PC-9 (cell line): ENCODE measurements around the gene PFKFB3. TPM values are rescaled to one million over a fixed set of nuclear protein-coding genes. Genes with fewer than 3 reads are reported as not detected.

ENCODE experiments used
- BruUV-seq: library from RNA; stranded (reverse); fragments of 400-500 nt; replicated peaks from 2 replicates; lab custom pipeline; 2021; lab: Mats Ljungman, UMichigan
- CTCF ChIA-PET: fragments of 300-600 bp; sonication (Branson Sonifier 250); formaldehyde crosslinking; loops from one replicate; lab custom pipeline; 2022; ENCODE audit warnings: antibody characterized with exemption; lab: Charles Lee
- POLR2A ChIA-PET: fragments of 300-600 bp; sonication (Branson Sonifier 250); formaldehyde crosslinking; loops from one replicate; lab custom pipeline; 2022; ENCODE audit warnings: antibody characterized with exemption; ENCODE audit not compliant: unreplicated experiment; lab: Charles Lee
- DNase-seq, 2 experiments: peaks; one replicate each; pipeline versions ENCODE4 v3.0.0 to v3.0.0-alpha.2; 2015 to 2022; ENCODE audit warnings: mixed read lengths in 1 of 2
- H2AFZ ChIP-seq: fragments of 200-600 bp; sonication (generic); 2 replicates; pipeline ENCODE4 v1.8.1; 2017; ENCODE audit warnings: antibody characterized with exemption
- H3F3A ChIP-seq: fragments of 200-600 bp; sonication (generic); 2 replicates; pipeline ENCODE4 v1.8.1; 2017; ENCODE audit warnings: antibody characterized with exemption, mild to moderate bottlenecking, low read depth; ENCODE audit not compliant: insufficient read depth
- H3K27ac ChIP-seq: fragments of 200-600 bp; sonication (generic); 2 replicates; pipeline ENCODE4 v1.6.1; 2016; ENCODE audit warnings: mixed run types
- H3K27me3 ChIP-seq: fragments of 200-600 bp; sonication (generic); 2 replicates; pipeline ENCODE4 v1.6.1; 2016; ENCODE audit warnings: low read depth, mixed run types; ENCODE audit not compliant: insufficient read depth
- H3K36me3 ChIP-seq: fragments of 200-600 bp; sonication (generic); 2 replicates; pipeline ENCODE4 v1.6.1; 2016; ENCODE audit warnings: low read depth, mixed run types
- H3K4me1 ChIP-seq: fragments of 200-600 bp; sonication (generic); replicated peaks from 2 replicates; pipeline ENCODE4 v1.6.1; 2016; ENCODE audit warnings: mixed run types; ENCODE audit not compliant: insufficient read depth
- H3K4me2 ChIP-seq: fragments of 200-600 bp; sonication (generic); 2 replicates; pipeline ENCODE4 v1.6.1; 2017; ENCODE audit warnings: mixed run types
- H3K4me3 ChIP-seq: fragments of 200-600 bp; sonication (generic); 2 replicates; pipeline ENCODE4 v1.6.1; 2016; ENCODE audit warnings: mixed run types
- H3K79me2 ChIP-seq: fragments of 200-600 bp; sonication (generic); 2 replicates; pipeline ENCODE4 v1.6.1; 2017; ENCODE audit warnings: low read depth, mixed run types
- H3K9me2 ChIP-seq: fragments of 200-600 bp; sonication (generic); 2 replicates; pipeline ENCODE4 v1.8.1; 2017; ENCODE audit warnings: mild to moderate bottlenecking; ENCODE audit not compliant: insufficient read depth
- H3K9me3 ChIP-seq: fragments of 200-600 bp; sonication (generic); 2 replicates; pipeline ENCODE4 v1.8.1; 2016; ENCODE audit warnings: low read depth; ENCODE audit not compliant: insufficient read depth
- H4K20me1 ChIP-seq: fragments of 200-600 bp; sonication (generic); 2 replicates; pipeline ENCODE4 v1.8.1; 2017; ENCODE audit not compliant: insufficient read depth
- EZH2 ChIP-seq: fragments of 200-600 bp; sonication (generic); IDR thresholded peaks from 2 replicates; pipeline ENCODE4 v1.8.0; 2017; ENCODE audit warnings: antibody characterized with exemption, low read depth
- intact Hi-C: fragments of 100-400 bp; cut with micrococcal nuclease; formaldehyde crosslinking; loops from one replicate; pipeline ENCODE4 v1.10.0; 2022; ENCODE audit not compliant: unreplicated experiment
- total RNA-seq: library from RNA; stranded (reverse); gene quantifications from 2 replicates; pipeline ENCODE4 v1.2.3, GENCODE V29; 2021
- TF ChIP-seq, protein P1 (sequence below): fragments of 200-600 bp; sonication (generic); conservative IDR thresholded peaks from 2 replicates; pipeline ENCODE4 v1.6.1; 2017; ENCODE audit warnings: mixed run types, antibody characterized with exemption, mild to moderate bottlenecking, moderate library complexity

Gene PFKFB3
- total RNA-seq, 1 experiment from 2014 or later = 37.8 TPM

DNA sequence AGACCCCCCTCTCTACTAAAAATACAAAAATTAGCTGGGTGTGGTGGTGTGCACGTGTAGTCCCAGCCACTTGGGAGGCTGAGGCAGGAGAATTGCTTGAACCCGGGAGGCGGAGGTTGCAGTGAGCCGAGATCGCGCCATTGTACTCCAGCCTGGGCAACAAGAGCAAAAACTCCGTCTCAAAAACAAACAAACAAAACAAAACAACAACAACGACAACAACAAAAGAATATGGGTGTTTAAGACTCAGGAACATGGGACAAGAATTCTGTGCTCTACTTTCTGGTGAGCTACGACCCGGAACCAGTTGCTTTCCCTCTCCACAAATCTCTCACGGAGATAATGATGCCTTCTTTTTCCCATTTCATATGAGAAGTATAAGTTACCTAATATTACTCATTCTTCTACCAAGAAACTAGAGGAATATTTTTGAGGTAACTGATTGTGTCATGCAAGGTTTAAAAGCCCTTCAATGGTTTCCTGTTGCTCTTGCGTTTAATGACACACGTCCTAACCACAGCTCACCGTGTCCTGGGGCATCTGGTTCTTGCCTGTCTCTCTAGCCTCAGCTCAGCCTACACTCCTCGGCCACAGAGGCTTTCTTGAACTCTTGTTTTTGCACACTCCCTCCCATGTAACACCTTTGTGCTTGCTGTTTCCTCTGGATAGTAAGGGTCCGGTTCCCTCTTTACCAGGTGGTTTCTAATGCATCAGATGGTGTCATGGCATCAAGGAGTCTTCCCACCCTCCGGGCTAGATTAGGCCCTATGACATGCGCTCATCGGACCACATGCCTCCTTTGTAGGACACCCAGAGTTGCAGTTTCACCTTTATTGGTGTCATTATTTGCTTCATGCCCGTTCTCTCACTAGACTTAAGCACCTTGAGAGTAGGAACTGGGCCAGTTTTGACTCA is 67.5 kb downstream of the PFKFB3 start:
- TF ChIP-seq, protein P1, sequence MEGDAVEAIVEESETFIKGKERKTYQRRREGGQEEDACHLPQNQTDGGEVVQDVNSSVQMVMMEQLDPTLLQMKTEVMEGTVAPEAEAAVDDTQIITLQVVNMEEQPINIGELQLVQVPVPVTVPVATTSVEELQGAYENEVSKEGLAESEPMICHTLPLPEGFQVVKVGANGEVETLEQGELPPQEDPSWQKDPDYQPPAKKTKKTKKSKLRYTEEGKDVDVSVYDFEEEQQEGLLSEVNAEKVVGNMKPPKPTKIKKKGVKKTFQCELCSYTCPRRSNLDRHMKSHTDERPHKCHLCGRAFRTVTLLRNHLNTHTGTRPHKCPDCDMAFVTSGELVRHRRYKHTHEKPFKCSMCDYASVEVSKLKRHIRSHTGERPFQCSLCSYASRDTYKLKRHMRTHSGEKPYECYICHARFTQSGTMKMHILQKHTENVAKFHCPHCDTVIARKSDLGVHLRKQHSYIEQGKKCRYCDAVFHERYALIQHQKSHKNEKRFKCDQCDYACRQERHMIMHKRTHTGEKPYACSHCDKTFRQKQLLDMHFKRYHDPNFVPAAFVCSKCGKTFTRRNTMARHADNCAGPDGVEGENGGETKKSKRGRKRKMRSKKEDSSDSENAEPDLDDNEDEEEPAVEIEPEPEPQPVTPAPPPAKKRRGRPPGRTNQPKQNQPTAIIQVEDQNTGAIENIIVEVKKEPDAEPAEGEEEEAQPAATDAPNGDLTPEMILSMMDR = no peak
- no peak for TF ChIP-seq EZH2
- intact Hi-C loops = no loop called here
- Histone ChIP-seq H3K4me3 (no peak overlapping the region), H3K79me2 (no peaks in the 10 kb centered on the region), H3K9me2 (no peaks in the 10 kb centered on the region), H4K20me1 (no peaks in the 10 kb centered on the region), H3F3A (peaks cover 11% of the 10 kb centered on the region; the same call in 1 of the 2 replicates), H3K27ac (no peak overlapping the region), H3K9me3 (no peaks in the 10 kb centered on the region), H3K4me1 (peaks cover 8% of the 10 kb centered on the region), H3K27me3 (no peaks in the 10 kb centered on the region), H2AFZ (no peak overlapping the region), H3K36me3 (no peaks in the 10 kb centered on the region), H3K4me2 (no peak overlapping the region)
- DNase-seq = no peak
- BruUV-seq = no TSS peak
- ChIA-PET CTCF (no interaction called here), POLR2A (no interaction called here)

DNA sequence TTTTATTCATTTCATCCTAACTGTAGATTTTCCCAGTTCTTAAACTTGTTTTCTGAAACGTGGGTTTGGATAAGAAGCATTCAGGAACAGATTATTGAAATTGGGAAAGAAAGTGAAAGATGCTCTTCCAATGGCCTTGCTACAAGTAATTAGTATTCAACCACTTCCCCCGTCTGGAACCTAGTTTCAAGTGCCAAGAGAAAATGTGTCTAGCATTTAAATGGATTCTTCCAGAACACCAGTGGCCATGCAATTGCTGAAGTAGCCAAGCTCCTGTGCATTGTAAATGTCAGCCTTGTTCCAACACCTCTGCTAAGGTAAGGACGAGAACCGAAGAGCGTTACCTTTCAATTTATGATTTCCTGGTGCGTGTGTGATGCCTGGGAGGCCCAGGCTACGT is 68.2 kb downstream of the PFKFB3 start:
- intact Hi-C loops = no loop called here
- peaks cover 17% of the 10 kb centered on the region; the same call in 1 of the 2 replicates for H3F3A ChIP-seq
- H3K4me3 ChIP-seq = no peak overlapping the region
- POLR2A ChIA-PET = no interaction called here
- no peak overlapping the region for H3K4me2 ChIP-seq
- H3K9me2 ChIP-seq = no peaks in the 10 kb centered on the region
- TF ChIP-seq, protein P1 = no peak
- no peak for TF ChIP-seq EZH2
- H3K36me3 ChIP-seq = no peaks in the 10 kb centered on the region
- no peak for DNase-seq
- H2AFZ ChIP-seq = no peak overlapping the region
- CTCF ChIA-PET = no interaction called here
- BruUV-seq = no TSS peak
- no peak overlapping the region for H3K27ac ChIP-seq
- no peaks in the 10 kb centered on the region for H4K20me1 ChIP-seq
- H3K27me3 ChIP-seq = no peaks in the 10 kb centered on the region
- H3K9me3 ChIP-seq = no peaks in the 10 kb centered on the region
- peaks cover 14% of the 10 kb centered on the region for H3K4me1 ChIP-seq
- H3K79me2 ChIP-seq = no peaks in the 10 kb centered on the region

DNA sequence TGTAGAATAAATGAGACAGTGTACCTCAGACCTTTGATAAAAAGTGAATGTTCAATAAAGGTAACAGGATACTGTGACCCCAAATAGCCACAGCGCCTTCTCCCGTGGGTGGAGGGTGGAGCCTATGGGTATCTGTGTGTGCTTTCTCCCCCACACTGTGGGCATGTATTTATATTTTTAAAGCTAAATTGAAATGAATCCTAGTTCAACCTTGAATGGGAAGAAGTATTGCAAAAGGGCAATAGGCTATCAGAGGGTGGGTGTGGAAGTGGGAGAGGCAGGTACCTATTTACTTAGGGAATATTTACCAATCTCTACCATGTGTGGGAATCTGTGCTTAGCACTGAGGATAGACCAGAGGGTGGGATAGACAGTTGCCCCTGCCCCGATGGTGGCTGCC is 68.9 kb downstream of the PFKFB3 start:
- BruUV-seq = no TSS peak
- no peak for DNase-seq
- ChIA-PET POLR2A (no interaction called here), CTCF (no interaction called here)
- Histone ChIP-seq H2AFZ (no peak overlapping the region), H3K27me3 (no peaks in the 10 kb centered on the region), H3K79me2 (no peaks in the 10 kb centered on the region), H3K4me3 (no peak overlapping the region), H3K36me3 (no peaks in the 10 kb centered on the region), H3K4me2 (no peak overlapping the region), H3F3A (peaks cover 24% of the 10 kb centered on the region; the same call in 1 of the 2 replicates), H3K9me3 (no peaks in the 10 kb centered on the region), H3K9me2 (no peaks in the 10 kb centered on the region), H3K27ac (no peak overlapping the region), H3K4me1 (peaks cover 19% of the 10 kb centered on the region), H4K20me1 (no peaks in the 10 kb centered on the region)
- TF ChIP-seq, protein P1 = no peak
- TF ChIP-seq EZH2 = no peak
- intact Hi-C loops = no loop called here
